K562 (cell line): ENCODE measurements around the gene PHPT1. TPM values are rescaled to one million over a fixed set of nuclear protein-coding genes. Genes with fewer than 3 reads are reported as not detected.

Experiments used
- ADNP ChIP-seq: fragments of 200-800 bp; sonication (Bioruptor generic); IDR thresholded peaks from 2 replicates; pipeline ENCODE4 v1.6.1; 2016; ENCODE audit warnings: missing genetic modification characterization, missing compliant biosample characterization
- BACH1 ChIP-seq: fragments of 200-800 bp; sonication (Bioruptor generic); IDR thresholded peaks from 2 replicates; pipeline ENCODE4 v1.6.1; 2016; ENCODE audit warnings: missing genetic modification characterization, missing compliant biosample characterization
- ELK1 ChIP-seq: sonication (generic); formaldehyde crosslinking; IDR thresholded peaks from 2 replicates; pipeline ENCODE4 v1.8.1; 2022; ENCODE audit warnings: missing genetic modification reagents
- FOS ChIP-seq: IDR thresholded peaks from 3 replicates; pipeline ENCODE4 v1.6.1; 2011; ENCODE audit not compliant: insufficient read length; ENCODE audit errors: extremely low read depth
- KHSRP ChIP-seq: fragments of 450-650 bp; IDR thresholded peaks from 2 replicates; pipeline ENCODE4 v1.6.1; 2017
- PKNOX1 ChIP-seq: fragments of 450-650 bp; IDR thresholded peaks from 2 replicates; pipeline ENCODE4 v1.6.1; 2016
- PPARD ChIP-seq: fragments of 250-450 bp; sonication (Bioruptor Pico); IDR thresholded peaks from 2 replicates; pipeline ENCODE4 v1.8.0; 2022; ENCODE audit warnings: inconsistent platforms, mild to moderate bottlenecking, moderate library complexity
- RUNX1 ChIP-seq: sonication (generic); IDR thresholded peaks from 2 replicates; pipeline ENCODE4 v1.6.1; 2016; ENCODE audit warnings: antibody characterized with exemption, low read depth
- SETDB1 ChIP-seq: IDR thresholded peaks from one replicate; pipeline ENCODE4 v1.6.1; 2012; ENCODE audit warnings: low read length, control low read depth, inconsistent platforms
- SMAD2 ChIP-seq: fragments of 150-350 bp; IDR thresholded peaks from 2 replicates; pipeline ENCODE4 v1.6.1; 2014; ENCODE audit warnings: low read depth, mild to moderate bottlenecking, low read length
- ZNF121 ChIP-seq: sonication (generic); formaldehyde crosslinking; conservative IDR thresholded peaks from 2 replicates; pipeline ENCODE4 v1.8.0; 2022; ENCODE audit warnings: missing genetic modification reagents
- ZNF24 ChIP-seq: fragments of 450-650 bp; IDR thresholded peaks from 2 replicates; pipeline ENCODE4 v1.6.1; 2016
- ZNF407 ChIP-seq: fragments of 450-650 bp; IDR thresholded peaks from 2 replicates; pipeline ENCODE4 v1.6.1; 2016; ENCODE audit warnings: low read depth
- polyA plus RNA-seq, 8 experiments: library from polyadenylated mRNA; depleted of rRNA in 4 of 8; stranded (reverse) in 5 of 8; unstranded in 3 of 8; fragments of >200 nt; fragmentation: Nextera tagmentation in 2 of 8; fragmentation: Illumina TruSeq in 1 of 8; extraction: Ambion mirVana in 2 of 8; extraction: Trizol in 1 of 8; gene quantifications; 2 replicates each; pipeline versions ENCODE4 v1.2.1 to v1.2.3, GENCODE V29; 2011 to 2014; ENCODE audit warnings: inconsistent platforms in 1 of 8, missing spikeins in 1 of 8
- total RNA-seq, 7 experiments: library from RNA; depleted of rRNA in 6 of 7; stranded (reverse); fragments of >200 nt in 6 of 7; fragmentation: Illumina TruSeq in 2 of 7; extraction: Trizol in 2 of 7; gene quantifications; 2 replicates each; pipeline versions ENCODE4 v1.2.1 to v1.2.3, GENCODE V29; 2011 to 2021; ENCODE audit warnings: low replicate concordance in 1 of 7
- TF ChIP-seq, protein P1 (sequence below): sonication (generic); formaldehyde crosslinking; IDR thresholded peaks from 2 replicates; pipeline ENCODE4 v1.8.0; 2022; ENCODE audit warnings: mild to moderate bottlenecking, missing genetic modification reagents

Gene PHPT1
- total and polyA plus RNA-seq, 9 of the 15 experiments (the other 6 are each of a cell fraction or from before 2014, with no cell fraction given), result 20.9 to 166 (median 129) TPM

DNA sequence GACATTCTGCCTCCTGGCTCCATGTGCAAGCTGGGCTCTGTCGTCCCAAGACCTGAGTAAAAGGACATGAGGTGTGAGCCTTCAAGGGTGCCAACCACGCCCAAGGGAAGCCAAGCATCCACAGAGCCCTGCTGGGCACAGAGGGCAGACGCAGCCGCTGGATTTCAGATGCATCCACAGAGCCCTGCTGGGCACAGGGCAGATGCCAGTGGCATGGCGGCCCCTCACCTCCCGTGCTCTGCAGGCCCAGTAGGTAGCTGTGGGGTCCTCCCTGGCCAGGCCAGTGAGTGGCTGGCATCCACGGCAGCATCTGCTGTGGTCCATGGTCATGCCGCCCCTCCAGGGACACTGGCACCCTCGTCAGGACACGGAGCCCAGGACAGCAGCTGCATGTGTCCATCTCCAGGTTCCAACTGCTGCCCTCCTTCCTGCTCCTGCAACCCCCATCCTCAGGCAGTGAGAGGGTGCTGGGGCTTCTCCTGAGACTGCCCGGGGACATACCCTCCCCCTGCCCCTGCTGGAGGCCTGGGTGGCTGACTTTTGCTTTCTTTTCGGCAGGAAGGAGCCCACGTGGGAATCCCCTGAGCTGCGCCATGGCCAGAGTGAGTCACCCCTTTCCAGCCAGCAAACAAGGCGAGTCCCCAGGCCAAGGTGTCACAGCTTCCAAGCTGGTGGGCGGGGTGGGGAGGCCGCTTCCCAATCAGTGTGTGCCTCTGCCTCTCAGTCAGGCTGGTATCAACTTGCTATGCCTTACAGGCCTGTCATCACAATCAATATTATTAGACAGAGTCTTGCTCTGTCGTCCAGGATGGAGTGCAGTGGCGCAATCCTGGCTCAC is 33.1 kb downstream of the PHPT1 start (continued):
- TF ChIP-seq FOS, result peak; percentile 24
- no peak for TF ChIP-seq ELK1 (CRISPR knock-in tag)
- TF ChIP-seq RUNX1, result no peak
- peak; percentile 19; the same call in 1 of the 2 replicates for TF ChIP-seq PKNOX1
- no peak for TF ChIP-seq ZNF407
- TF ChIP-seq PPARD (CRISPR knock-in tag), result no peak
- TF ChIP-seq ZNF24, result no peak
- no peak for TF ChIP-seq SETDB1
- TF ChIP-seq, protein P1, sequence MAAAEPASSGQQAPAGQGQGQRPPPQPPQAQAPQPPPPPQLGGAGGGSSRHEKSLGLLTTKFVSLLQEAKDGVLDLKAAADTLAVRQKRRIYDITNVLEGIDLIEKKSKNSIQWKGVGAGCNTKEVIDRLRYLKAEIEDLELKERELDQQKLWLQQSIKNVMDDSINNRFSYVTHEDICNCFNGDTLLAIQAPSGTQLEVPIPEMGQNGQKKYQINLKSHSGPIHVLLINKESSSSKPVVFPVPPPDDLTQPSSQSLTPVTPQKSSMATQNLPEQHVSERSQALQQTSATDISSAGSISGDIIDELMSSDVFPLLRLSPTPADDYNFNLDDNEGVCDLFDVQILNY (CRISPR knock-in tag), result no peak
- no peak for TF ChIP-seq BACH1
- no peak for TF ChIP-seq SMAD2
- no peak for TF ChIP-seq ZNF121
- TF ChIP-seq ADNP, result no peak
- no peak for TF ChIP-seq KHSRP
